GM18951 (cell line): ENCODE results near the gene IL17REL.

Source experiments
- POLR2A ChIP-seq: IDR thresholded peaks from 4 replicates; pipeline ENCODE4 v1.6.1; 2011; ENCODE audit warnings: mild to moderate bottlenecking; ENCODE audit not compliant: insufficient read length, insufficient read depth; ENCODE audit errors: extremely low read depth
- in situ Hi-C: fragments of 300-500 bp; cut with MboI; formaldehyde crosslinking; loops from one replicate; pipeline ENCODE4 v1.12.0; 2022; ENCODE audit warnings: low sequenced_read_pairs, mixed read lengths, inconsistent platforms; ENCODE audit not compliant: unreplicated experiment

Gene IL17REL

DNA sequence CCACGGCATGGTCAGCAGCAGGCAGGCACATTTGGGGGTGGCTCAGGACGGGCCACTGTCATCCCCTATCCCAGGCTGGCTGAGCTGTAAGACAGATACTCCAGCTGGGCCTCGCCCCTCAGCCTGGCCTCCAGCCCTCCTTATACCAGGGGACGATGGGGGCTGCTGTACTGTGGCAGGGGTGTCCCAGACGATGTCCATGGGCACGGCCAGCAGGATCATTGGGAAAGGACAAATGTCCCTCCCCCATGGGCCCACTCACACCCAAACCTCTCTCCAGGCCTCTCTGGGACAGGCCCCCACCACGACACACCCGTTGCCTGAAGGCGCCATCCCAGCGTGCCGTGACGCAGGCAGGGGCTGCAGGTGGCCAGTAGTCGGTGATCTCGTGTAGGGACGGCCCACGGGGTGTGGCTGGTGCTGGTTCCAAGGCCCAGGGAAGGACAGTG is 1.5 kb upstream of the IL17REL start:
- no peak for TF ChIP-seq POLR2A
- in situ Hi-C loops, result no loop called here

GRCh38 chr22:50011447-50012210 is 936 bp downstream of the IL17REL start:
- in situ Hi-C loops, result no loop called here
- no peak for TF ChIP-seq POLR2A

- in situ Hi-C loops, result no loop called here
- no peak for TF ChIP-seq POLR2A
These were observed 1.7 kb downstream of the IL17REL start for GRCh38 chr22:50010676-50011446.

GRCh38 chr22:50009765-50010675 is 2.5 kb downstream of the IL17REL start:
- in situ Hi-C loops, result no loop called here
- TF ChIP-seq POLR2A, result no peak

DNA sequence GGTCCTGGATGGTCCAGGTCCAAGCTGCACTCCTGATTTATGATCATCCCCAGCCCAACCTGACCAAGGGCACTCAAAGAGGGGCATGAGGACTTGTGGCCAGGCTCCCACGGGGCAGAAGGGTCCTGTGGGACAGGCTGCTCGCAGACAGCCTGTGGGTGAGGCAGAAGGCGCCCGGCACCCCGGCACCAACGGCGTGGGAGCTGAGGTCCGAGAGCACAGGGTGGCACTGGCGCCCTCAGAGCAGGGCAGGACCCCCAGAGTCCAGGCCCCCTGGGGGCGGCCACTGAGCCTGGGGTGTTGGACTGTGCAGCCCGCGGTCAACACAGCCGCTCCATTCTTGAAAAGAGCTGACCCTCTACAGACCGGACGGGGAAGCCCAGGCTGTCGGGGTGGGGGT is 3.3 kb downstream of the IL17REL start:
- TF ChIP-seq POLR2A, result no peak
- in situ Hi-C loops, result no loop called here

DNA sequence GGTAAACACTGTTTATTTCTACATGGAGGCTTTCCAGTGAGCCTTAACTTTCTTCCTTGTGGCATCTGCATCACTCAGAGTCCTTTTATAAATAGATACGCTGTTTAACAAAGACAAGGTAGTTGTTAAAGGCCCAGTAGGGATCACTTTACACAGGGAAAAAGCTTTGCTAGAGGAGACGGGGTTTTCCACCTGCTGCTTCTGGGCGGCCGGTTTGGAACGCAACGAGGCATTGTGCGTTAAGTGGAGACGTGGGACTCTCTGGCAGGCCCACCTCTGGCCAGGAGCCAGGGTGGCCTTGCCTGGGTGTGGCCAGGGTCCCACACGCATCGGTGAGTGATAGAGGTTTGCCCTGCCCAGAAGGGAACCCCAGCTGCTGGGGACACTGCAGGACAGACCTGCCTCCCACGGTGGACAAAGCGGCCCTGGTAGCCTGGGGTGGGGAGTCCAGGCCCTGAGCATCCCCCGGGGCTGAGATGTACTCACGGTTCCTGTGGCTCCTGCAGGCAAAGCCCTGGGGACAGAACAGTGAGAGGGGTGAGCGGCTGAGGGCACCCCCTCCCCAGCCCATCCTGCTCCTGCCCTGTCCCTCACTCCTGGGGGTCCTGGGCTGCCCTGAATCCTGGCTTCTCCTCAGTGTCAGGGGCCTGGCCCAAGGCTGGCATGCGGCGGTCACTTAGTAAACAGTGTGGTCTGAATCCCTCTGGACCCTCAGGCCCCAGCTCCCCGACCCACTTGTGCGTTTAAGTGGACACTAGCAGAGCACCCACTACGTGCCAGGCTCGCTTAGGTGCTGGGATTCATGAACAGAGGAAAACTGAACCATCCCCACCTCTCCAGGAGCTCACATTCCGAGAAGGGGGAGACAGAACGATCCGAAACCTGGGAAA is 4.2 kb downstream of the IL17REL start:
- TF ChIP-seq POLR2A, result no peak
- in situ Hi-C loops, result no loop called here

GRCh38 chr22:50007057-50007511 is 5.5 kb downstream of the IL17REL start:
- in situ Hi-C loops, result no loop called here
- TF ChIP-seq POLR2A, result no peak

DNA sequence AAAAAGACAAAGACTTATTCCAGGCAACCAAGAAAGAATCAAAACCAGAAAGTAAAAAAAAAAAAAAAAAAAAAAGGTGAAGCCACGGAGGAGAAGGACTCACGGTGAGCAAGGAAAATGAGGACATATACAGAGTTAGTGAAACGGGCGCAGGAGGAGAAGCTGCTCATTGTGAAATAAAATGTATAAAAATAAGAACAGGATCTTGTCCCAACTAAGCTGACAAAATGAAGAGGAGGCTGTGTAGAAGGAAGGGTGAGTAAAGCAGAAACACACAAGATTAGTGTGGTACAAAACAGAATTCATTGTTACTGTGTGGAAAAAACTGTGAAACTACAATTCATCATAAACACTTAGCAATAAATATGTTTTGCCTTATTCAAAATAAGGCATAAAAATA is 7.6 kb downstream of the IL17REL start:
- TF ChIP-seq POLR2A, result no peak
- in situ Hi-C loops, result no loop called here

DNA sequence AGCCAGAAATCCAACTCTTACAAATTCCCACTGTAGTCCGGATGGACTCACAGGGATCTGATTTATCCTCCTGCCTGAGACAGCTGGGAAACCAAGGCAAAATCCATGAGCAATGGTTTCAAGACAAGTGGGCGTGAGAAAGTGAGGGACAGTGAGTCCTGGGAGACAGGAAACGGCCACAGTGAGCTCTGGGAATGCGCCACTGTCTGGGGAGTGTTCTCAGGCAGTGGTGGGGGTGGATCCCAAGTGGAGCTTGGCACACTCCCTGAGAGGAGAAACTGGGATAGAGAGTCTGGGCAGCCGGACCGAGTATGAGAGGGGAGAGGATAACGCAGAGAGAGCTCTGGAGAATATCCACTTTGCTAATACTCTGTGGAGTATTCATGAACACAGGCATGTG is 9.8 kb downstream of the IL17REL start:
- in situ Hi-C loops, result no loop called here
- no peak for TF ChIP-seq POLR2A

DNA sequence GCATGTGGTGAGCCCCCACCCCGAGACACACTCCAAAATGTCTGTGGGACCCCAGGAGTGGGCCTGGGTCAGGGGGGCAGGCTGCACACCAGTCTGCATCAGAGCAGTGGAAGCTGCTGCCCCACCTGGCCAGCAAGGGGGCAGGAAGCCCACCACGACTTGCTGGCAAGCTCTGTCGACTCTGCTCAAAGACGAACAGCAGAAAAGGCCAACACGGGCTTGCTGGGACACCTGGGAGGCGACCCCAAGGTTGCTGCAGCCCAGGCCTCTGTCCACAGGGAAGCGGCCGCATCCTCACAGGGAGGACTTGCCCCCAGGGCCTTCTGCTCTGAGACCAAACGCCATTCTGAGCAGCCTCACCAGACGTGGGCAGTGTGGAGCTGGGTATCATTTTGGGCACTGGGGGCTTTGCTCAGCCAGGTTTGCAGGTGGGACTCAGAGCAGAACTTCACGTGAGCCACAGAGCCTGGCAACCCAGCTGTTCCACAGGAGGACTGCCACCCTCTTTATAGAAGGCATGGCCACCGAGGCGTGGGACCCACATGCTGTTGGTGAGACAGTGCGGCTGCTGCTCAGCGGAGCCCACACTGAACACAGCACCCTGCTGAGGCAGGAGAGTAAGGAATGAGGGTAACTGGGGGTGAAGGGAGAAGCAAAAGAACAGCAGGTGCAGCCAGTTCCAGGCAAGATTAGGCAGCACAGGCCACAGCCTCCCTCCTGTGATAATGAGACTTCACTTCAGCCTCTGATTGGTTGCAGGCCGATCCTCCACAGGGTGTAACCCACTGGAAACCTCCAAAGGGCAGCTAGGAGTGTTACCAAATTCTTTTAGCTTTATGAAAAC is 11.0 kb downstream of the IL17REL start:
- TF ChIP-seq POLR2A, result no peak
- in situ Hi-C loops, result no loop called here

GRCh38 chr22:50000587-50001387 is 11.8 kb downstream of the IL17REL start:
- TF ChIP-seq POLR2A, result no peak
- in situ Hi-C loops, result no loop called here
